IMR-90 (cell line): ENCODE results near the gene FBRSL1. TPM values are rescaled to one million over a fixed set of nuclear protein-coding genes. Genes with fewer than 3 reads are reported as not detected.

Experiments
- ATAC-seq: fragments of 200-7000 bp; cut with Tn5 transposase; 2 replicates; pipeline ENCODE4 v1.9.1; 2020; ENCODE audit warnings: low read depth, mild to moderate bottlenecking, moderate library complexity
- BruUV-seq: library from RNA; stranded (reverse); fragments of 400-500 nt; replicated peaks from 2 replicates; lab custom pipeline; 2021; lab: Mats Ljungman, UMichigan
- CTCF ChIA-PET: fragments of 300-600 bp; formaldehyde crosslinking; extraction: SDS; loops from one replicate; lab custom pipeline; 2021; ENCODE audit warnings: antibody characterized with exemption; lab: Yijun Ruan, JAX
- POLR2A ChIA-PET: fragments of 300-600 bp; sonication (Branson Sonifier 250); formaldehyde crosslinking; loops from one replicate; lab custom pipeline; 2022; ENCODE audit warnings: antibody characterized with exemption; ENCODE audit not compliant: unreplicated experiment; lab: Charles Lee
- DNase-seq: peaks from one replicate; pipeline ENCODE4 v3.0.0; 2013
- H2AFZ ChIP-seq: replicated peaks from 2 replicates; pipeline ENCODE3; 2013; ENCODE audit warnings: low read length, mild to moderate bottlenecking; ENCODE audit not compliant: poor library complexity
- H2AK5ac ChIP-seq: 2 replicates; pipeline ENCODE4 v1.6.1; 2013; ENCODE audit warnings: low read depth, low read length, inconsistent platforms
- H2AK9ac ChIP-seq: replicated peaks from 2 replicates; pipeline ENCODE3; 2013; ENCODE audit warnings: mild to moderate bottlenecking, low read depth, low read length, moderate library complexity; ENCODE audit not compliant: poor library complexity
- H2BK120ac ChIP-seq: 2 replicates; pipeline ENCODE4 v1.6.1; 2013; ENCODE audit warnings: low read depth, low read length, inconsistent platforms
- H2BK15ac ChIP-seq: 3 replicates; pipeline ENCODE4 v1.6.1; 2013; ENCODE audit warnings: low read depth, low read length, inconsistent platforms
- H2BK20ac ChIP-seq: 2 replicates; pipeline ENCODE4 v1.6.1; 2013; ENCODE audit warnings: low read depth, mild to moderate bottlenecking, inconsistent platforms, low read length, moderate library complexity
- H2BK5ac ChIP-seq: 2 replicates; pipeline ENCODE4 v1.6.1; 2013; ENCODE audit warnings: mild to moderate bottlenecking, low read depth, low read length, inconsistent platforms; ENCODE audit not compliant: poor library complexity, severe bottlenecking
- H3K14ac ChIP-seq: replicated peaks from 2 replicates; pipeline ENCODE4 v1.6.1; 2013; ENCODE audit warnings: low read depth, low read length, inconsistent platforms
- H3K18ac ChIP-seq: 2 replicates; pipeline ENCODE4 v1.6.1; 2013; ENCODE audit warnings: low read depth, low read length, control low read depth
- H3K23ac ChIP-seq: 2 replicates; pipeline ENCODE4 v1.6.1; 2013; ENCODE audit warnings: low read depth, low read length, inconsistent platforms
- H3K27ac ChIP-seq: 2 replicates; pipeline ENCODE4 v1.5.1; 2013; ENCODE audit warnings: mild to moderate bottlenecking, control low read depth, low read length; ENCODE audit not compliant: insufficient read depth
- H3K27me3 ChIP-seq: 2 replicates; pipeline ENCODE4 v1.6.1; 2013; ENCODE audit warnings: low read length; ENCODE audit not compliant: control insufficient read depth, insufficient read depth
- H3K36me3 ChIP-seq: 2 replicates; pipeline ENCODE4 v1.6.1; 2013; ENCODE audit warnings: low read length, mixed read lengths; ENCODE audit not compliant: control insufficient read depth, insufficient read depth
- H3K4ac ChIP-seq: 2 replicates; pipeline ENCODE4 v1.6.1; 2013; ENCODE audit warnings: low read depth, low read length, inconsistent platforms
- H3K4me1 ChIP-seq: 2 replicates; pipeline ENCODE4 v1.6.1; 2013; ENCODE audit warnings: low read length, mixed read lengths; ENCODE audit not compliant: control insufficient read depth, insufficient read depth
- H3K4me2 ChIP-seq: 2 replicates; pipeline ENCODE4 v1.6.1; 2013; ENCODE audit warnings: low read depth, mild to moderate bottlenecking, control low read depth, low read length, moderate library complexity
- H3K4me3 ChIP-seq: 2 replicates; pipeline ENCODE4 v1.5.1; 2013; ENCODE audit warnings: low read depth, mild to moderate bottlenecking, control low read depth, low read length, moderate library complexity; ENCODE audit not compliant: insufficient read depth
- H3K56ac ChIP-seq: 2 replicates; pipeline ENCODE4 v1.6.1; 2013; ENCODE audit warnings: low read length, inconsistent platforms; ENCODE audit not compliant: insufficient read depth; ENCODE audit errors: extremely low read depth
- H3K79me1 ChIP-seq, 2 experiments: 2 replicates each; pipeline ENCODE4 v1.6.1; 2013; ENCODE audit warnings: low read length in 2 of 2, inconsistent platforms in 1 of 2, low read depth in 1 of 2
- H3K9ac ChIP-seq: 2 replicates; pipeline ENCODE4 v1.6.1; 2013; ENCODE audit warnings: low read depth, low read length, control low read depth
- H3K9me1 ChIP-seq: 2 replicates; pipeline ENCODE4 v1.6.1; 2013; ENCODE audit warnings: low read length, inconsistent platforms; ENCODE audit not compliant: insufficient read depth
- H3K9me3 ChIP-seq: 2 replicates; pipeline ENCODE4 v1.6.1; 2013; ENCODE audit warnings: low read length; ENCODE audit not compliant: control insufficient read depth, insufficient read depth
- H4K20me1 ChIP-seq: 2 replicates; pipeline ENCODE4 v1.6.1; 2013; ENCODE audit warnings: low read length, inconsistent platforms; ENCODE audit not compliant: insufficient read depth
- H4K5ac ChIP-seq: 2 replicates; pipeline ENCODE4 v1.6.1; 2013; ENCODE audit warnings: mild to moderate bottlenecking, low read depth, low read length, control low read depth
- H4K8ac ChIP-seq, 2 experiments: 2 replicates each; pipeline ENCODE4 v1.6.1; 2013; ENCODE audit warnings: low read depth in 2 of 2, low read length in 2 of 2, control low read depth in 1 of 2, inconsistent platforms in 1 of 2
- H4K91ac ChIP-seq: 2 replicates; pipeline ENCODE4 v1.6.1; 2013; ENCODE audit warnings: low read depth, low read length, inconsistent platforms; ENCODE audit not compliant: insufficient read depth
- BHLHE40 ChIP-seq: fragments of 150-350 bp; IDR thresholded peaks from 2 replicates; pipeline ENCODE4 v1.6.1; 2016; ENCODE audit warnings: mild to moderate bottlenecking, low read depth, low read length
- CHD1 ChIP-seq: IDR thresholded peaks from 2 replicates; pipeline ENCODE4 v1.6.1; 2012; ENCODE audit warnings: low read depth, low read length, improper control_type of control experiment
- FOS ChIP-seq: fragments of 150-350 bp; IDR thresholded peaks from 2 replicates; pipeline ENCODE4 v1.6.1; 2016; ENCODE audit warnings: low read depth, low read length
- MAFK ChIP-seq: IDR thresholded peaks from 2 replicates; pipeline ENCODE4 v1.6.1; 2012; ENCODE audit warnings: low read depth, low read length, improper control_type of control experiment
- MXI1 ChIP-seq: IDR thresholded peaks from 2 replicates; pipeline ENCODE4 v1.6.1; 2012; ENCODE audit warnings: low read depth, mild to moderate bottlenecking, low read length, moderate library complexity, borderline replicate concordance
- NFE2L2 ChIP-seq: fragments of 150-350 bp; IDR thresholded peaks from 2 replicates; pipeline ENCODE4 v1.6.1; 2016; ENCODE audit warnings: low read depth, mild to moderate bottlenecking, low read length
- RAD21 ChIP-seq: IDR thresholded peaks from 2 replicates; pipeline ENCODE4 v1.6.1; 2012; ENCODE audit warnings: low read length, improper control_type of control experiment
- RCOR1 ChIP-seq: IDR thresholded peaks from 2 replicates; pipeline ENCODE4 v1.6.1; 2012; ENCODE audit warnings: mild to moderate bottlenecking, low read length, improper control_type of control experiment; ENCODE audit not compliant: insufficient replicate concordance
- SMC3 ChIP-seq: fragments of 150-350 bp; IDR thresholded peaks from 2 replicates; pipeline ENCODE4 v1.6.1; 2016; ENCODE audit warnings: low read depth, mild to moderate bottlenecking, antibody characterized with exemption, low read length, moderate library complexity
- WGBS, 2 experiments: methylation state at CpG; one replicate each; pipeline versions ENCODE4 v1.1.5 to v1.1.7; 2013; ENCODE audit warnings: missing lambda C conversion rate in 2 of 2; ENCODE audit not compliant: insufficient read length in 1 of 2; ENCODE audit errors: extremely low coverage in 2 of 2; 5-methylcytosine and 5-hydroxymethylcytosine counted together
- dilution Hi-C: fragments of 300-500 bp; cut with HindIII; formaldehyde crosslinking; loops from one replicate; pipeline ENCODE4 v1.14.3; 2018; ENCODE audit warnings: low sequenced_read_pairs; ENCODE audit not compliant: unreplicated experiment
- in situ Hi-C: fragments of 300-500 bp; cut with MboI; formaldehyde crosslinking; loops from 3 replicates; pipeline ENCODE4 v1.14.3; 2019; ENCODE audit warnings: low sequenced_read_pairs, inconsistent platforms, mixed read lengths
- intact Hi-C: fragments of 100-400 bp; cut with micrococcal nuclease; formaldehyde crosslinking; loops from 2 replicates; pipeline ENCODE4 v1.10.0; 2022
- polyA plus RNA-seq, 3 experiments: library from polyadenylated mRNA; depleted of rRNA; stranded (reverse); fragments of >200 nt; gene quantifications; 2 replicates each; pipeline ENCODE4 v1.2.3, GENCODE V29; 2012; ENCODE audit warnings: low replicate concordance in 1 of 3
- total RNA-seq: library from RNA; depleted of rRNA; stranded (reverse); fragments of >200 nt; gene quantifications from 2 replicates; pipeline ENCODE4 v1.2.3, GENCODE V29; 2012
- TF ChIP-seq, protein P1 (sequence below): fragments of 150-350 bp; IDR thresholded peaks from 2 replicates; pipeline ENCODE4 v1.6.1; 2017; ENCODE audit warnings: mild to moderate bottlenecking, antibody characterized with exemption, low read length, low read depth
- TF ChIP-seq, protein P2 (sequence below): fragments of 150-350 bp; IDR thresholded peaks from 2 replicates; pipeline ENCODE4 v1.6.1; 2016; ENCODE audit warnings: low read depth, mild to moderate bottlenecking, low read length, moderate library complexity, borderline replicate concordance

Gene FBRSL1
- total and polyA plus RNA-seq, 2 of the 4 experiments (the other 2 are of a cell fraction): 0.36 to 10.8 TPM

DNA sequence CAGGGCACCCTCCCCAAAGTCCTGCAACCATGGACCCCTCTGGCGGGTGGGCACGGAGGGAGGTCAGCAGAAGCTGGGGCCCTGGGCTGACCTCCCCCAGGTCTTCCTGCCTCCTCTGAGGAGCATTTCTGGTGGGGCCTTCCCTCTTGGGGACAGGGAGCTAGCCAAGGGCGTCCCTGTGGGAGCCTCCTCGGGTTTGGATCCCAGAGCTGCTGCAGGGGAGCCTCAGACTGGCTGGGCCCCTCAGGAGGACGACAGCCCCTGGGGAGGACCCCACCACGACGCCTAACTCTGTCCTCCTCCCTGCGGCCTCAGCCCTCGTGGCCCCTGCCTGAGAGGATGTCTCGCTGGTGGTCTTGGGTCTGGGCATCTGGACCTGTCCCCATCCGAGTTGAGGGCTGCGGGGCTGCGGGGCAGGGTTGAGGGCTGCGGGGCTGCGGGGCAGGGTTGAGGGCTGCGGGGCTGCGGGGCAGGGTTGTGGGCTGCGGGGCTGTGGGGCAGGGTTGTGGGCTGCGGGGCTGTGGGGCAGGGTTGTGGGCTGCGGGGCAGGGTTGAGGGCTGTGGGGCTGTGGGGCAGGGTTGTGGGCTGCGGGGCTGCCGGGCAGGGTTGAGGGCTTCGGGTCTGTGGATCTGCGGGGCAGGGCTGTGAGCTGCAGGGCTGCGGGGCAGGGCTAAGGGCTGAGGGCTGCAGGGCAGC lies 37.4 kb downstream of the FBRSL1 start:
- dilution Hi-C loops (no loop called here), in situ Hi-C loops (no loop called here), intact Hi-C loops (no loop called here)
- H4K5ac ChIP-seq: no peak overlapping the region
- no peak overlapping the region for H3K23ac ChIP-seq
- no peak overlapping the region for H3K4ac ChIP-seq
- H3K18ac ChIP-seq: no peak overlapping the region
- no peak overlapping the region for H2BK120ac ChIP-seq
- no peak overlapping the region for H2BK20ac ChIP-seq
- no peak overlapping the region for H3K27ac ChIP-seq
- H2AK9ac ChIP-seq: no peak overlapping the region
- DNase-seq (no peak), ATAC-seq (no peak)
- H2BK5ac ChIP-seq: no peak overlapping the region
- 84% methylated on average over 12 of the region's 25 CpGs; no CpG with 5 or more reads in 1 of the 2 experiments for WGBS, 2 experiments
- no peak overlapping the region for H2AK5ac ChIP-seq
- no peak overlapping the region for H4K8ac ChIP-seq
- H3K27me3 ChIP-seq: no peaks in the 10 kb centered on the region
- no peak overlapping the region for H2BK15ac ChIP-seq
- no peak overlapping the region for H3K56ac ChIP-seq
- H3K9me3 ChIP-seq: no peaks in the 10 kb centered on the region
- H3K4me2 ChIP-seq: no peak overlapping the region
- H3K14ac ChIP-seq: no peak overlapping the region
- no peaks in the 10 kb centered on the region for H3K4me1 ChIP-seq
- CTCF ChIA-PET: no interaction called here
- TF ChIP-seq BHLHE40 (no peak), MXI1 (no peak), RCOR1 (no peak), NFE2L2 (no peak), SMC3 (no peak), FOS (no peak), CHD1 (no peak), RAD21 (no peak), MAFK (no peak)
- TF ChIP-seq, protein P1, sequence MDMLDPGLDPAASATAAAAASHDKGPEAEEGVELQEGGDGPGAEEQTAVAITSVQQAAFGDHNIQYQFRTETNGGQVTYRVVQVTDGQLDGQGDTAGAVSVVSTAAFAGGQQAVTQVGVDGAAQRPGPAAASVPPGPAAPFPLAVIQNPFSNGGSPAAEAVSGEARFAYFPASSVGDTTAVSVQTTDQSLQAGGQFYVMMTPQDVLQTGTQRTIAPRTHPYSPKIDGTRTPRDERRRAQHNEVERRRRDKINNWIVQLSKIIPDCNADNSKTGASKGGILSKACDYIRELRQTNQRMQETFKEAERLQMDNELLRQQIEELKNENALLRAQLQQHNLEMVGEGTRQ: no peak
- TF ChIP-seq, protein P2, sequence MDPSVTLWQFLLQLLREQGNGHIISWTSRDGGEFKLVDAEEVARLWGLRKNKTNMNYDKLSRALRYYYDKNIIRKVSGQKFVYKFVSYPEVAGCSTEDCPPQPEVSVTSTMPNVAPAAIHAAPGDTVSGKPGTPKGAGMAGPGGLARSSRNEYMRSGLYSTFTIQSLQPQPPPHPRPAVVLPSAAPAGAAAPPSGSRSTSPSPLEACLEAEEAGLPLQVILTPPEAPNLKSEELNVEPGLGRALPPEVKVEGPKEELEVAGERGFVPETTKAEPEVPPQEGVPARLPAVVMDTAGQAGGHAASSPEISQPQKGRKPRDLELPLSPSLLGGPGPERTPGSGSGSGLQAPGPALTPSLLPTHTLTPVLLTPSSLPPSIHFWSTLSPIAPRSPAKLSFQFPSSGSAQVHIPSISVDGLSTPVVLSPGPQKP: no peak
- BruUV-seq: no TSS peak
- H4K91ac ChIP-seq: no peak overlapping the region
- peaks cover 5% of the 10 kb centered on the region; the same call in 1 of the 2 replicates for H3K9me1 ChIP-seq
- no peak overlapping the region for H3K9ac ChIP-seq
- H4K20me1 ChIP-seq: peaks cover 37% of the 10 kb centered on the region
- no peak overlapping the region for H2AFZ ChIP-seq
- H3K79me1 ChIP-seq: peaks cover 0 to 12% of the 10 kb centered on the region in 2 experiments; a peak in 2 of 4 replicates
- POLR2A ChIA-PET: interaction anchor here (0.6 kb wide), 1 partner anchor 60 kb away, joined by 3 read pairs; no protein-coding TSS in a partner anchor
- H3K4me3 ChIP-seq: no peak overlapping the region
- peaks cover 2% of the 10 kb centered on the region; the same call in 1 of the 2 replicates for H3K36me3 ChIP-seq
